ENCODE data around the gene OPTN.

Gene OPTN

GRCh38 chr10:13105184-13105583 is 5.2 kb downstream of the OPTN start:
- TF ChIP-seq CTCF (IDR thresholded peaks at IDR 0.05; ENCODE audit: control extremely low read depth, extremely low read depth, low read depth, missing control alignments) = no peak
- ChIA-PET POLR2A (no interaction called here), CTCF (no interaction called here)
- DNase-seq (ENCODE audit: extremely low spot score) = no peak

- CTCF ChIA-PET = interaction anchor here (1.3 kb wide), 1 partner anchor 9 kb away, joined by 4 read pairs; no protein-coding TSS in a partner anchor
- TF ChIP-seq CTCF (IDR thresholded peaks at IDR 0.05; ENCODE audit: control extremely low read depth, extremely low read depth, low read depth, missing control alignments) = no peak
These were observed 6.6 kb downstream of the OPTN start for GRCh38 chr10:13106387-13107045.

GRCh38 chr10:13110908-13111307 is 10.9 kb downstream of the OPTN start:
- DNase-seq (ENCODE audit: extremely low spot score) = no peak
- POLR2A ChIA-PET = no interaction called here
- TF ChIP-seq CTCF (IDR thresholded peaks at IDR 0.05; ENCODE audit: control extremely low read depth, extremely low read depth, low read depth, missing control alignments) = no peak
- CTCF ChIA-PET = interaction anchor here (1.1 to 1.5 kb wide), 2 partner anchors 10 to 21 kb away, joined by 3 to 4 read pairs; no protein-coding TSS in a partner anchor

More at GRCh38 chr10:13106387-13107045, 6.6 kb downstream of the OPTN start:
- POLR2A ChIA-PET = no interaction called here
- DNase-seq (ENCODE audit: extremely low spot score) = no peak

- no peak for DNase-seq (ENCODE audit: extremely low spot score)
- ChIA-PET POLR2A (no interaction called here), CTCF (interaction anchor here (1.5 kb wide), 1 partner anchor 10 kb away, joined by 3 read pairs; no protein-coding TSS in a partner anchor)
- TF ChIP-seq CTCF (IDR thresholded peaks at IDR 0.05; ENCODE audit: control extremely low read depth, extremely low read depth, low read depth, missing control alignments) = no peak
These were observed 13.6 kb downstream of the OPTN start for GRCh38 chr10:13113544-13113943.

- TF ChIP-seq CTCF (IDR thresholded peaks at IDR 0.05; ENCODE audit: control extremely low read depth, extremely low read depth, low read depth, missing control alignments) = no peak
- ChIA-PET POLR2A (no interaction called here), CTCF (interaction anchor here (1.0 to 1.2 kb wide), 2 partner anchors 14 to 16 kb away, joined by 3 to 4 read pairs; partner anchors contain the start of gene OPTN)
- DNase-seq (ENCODE audit: extremely low spot score) = no peak
These were observed 16.2 kb downstream of the OPTN start for GRCh38 chr10:13115832-13116803.
